ENCODE results near the gene DDOST.

Gene DDOST

GRCh38 chr1:20632386-20632785, 28.8 kb downstream of the DDOST start:
- no peak overlapping the region for H3K4me3 ChIP-seq (ENCODE audit: low read depth, low read length)
- no peak for TF ChIP-seq CTCF (IDR thresholded peaks at IDR 0.05; ENCODE audit: insufficient read depth, low read depth, low read length, missing control alignments)
- DNase-seq (ENCODE audit: low read depth): no peak

- DNase-seq (ENCODE audit: low read depth): no peak
- no peak for TF ChIP-seq CTCF (IDR thresholded peaks at IDR 0.05; ENCODE audit: insufficient read depth, low read depth, low read length, missing control alignments)
- H3K4me3 ChIP-seq (ENCODE audit: low read depth, low read length): no peak overlapping the region
These were observed 30.4 kb downstream of the DDOST start for GRCh38 chr1:20630729-20631128.

GRCh38 chr1:20626524-20626923, 34.6 kb downstream of the DDOST start:
- H3K4me3 ChIP-seq (ENCODE audit: low read depth, low read length): no peak overlapping the region
- DNase-seq (ENCODE audit: low read depth): no peak
- no peak for TF ChIP-seq CTCF (IDR thresholded peaks at IDR 0.05; ENCODE audit: insufficient read depth, low read depth, low read length, missing control alignments)

- no peak overlapping the region for H3K4me3 ChIP-seq (ENCODE audit: low read depth, low read length)
- no peak for DNase-seq (ENCODE audit: low read depth)
- TF ChIP-seq CTCF (IDR thresholded peaks at IDR 0.05; ENCODE audit: insufficient read depth, low read depth, low read length, missing control alignments): no peak
These were observed 35.1 kb downstream of the DDOST start for GRCh38 chr1:20626098-20626427.

- no peak for TF ChIP-seq CTCF (IDR thresholded peaks at IDR 0.05; ENCODE audit: insufficient read depth, low read depth, low read length, missing control alignments)
- DNase-seq (ENCODE audit: low read depth): no peak
- H3K4me3 ChIP-seq (ENCODE audit: low read depth, low read length): no peak overlapping the region
These were observed 35.7 kb downstream of the DDOST start for GRCh38 chr1:20625176-20626097.

- DNase-seq (ENCODE audit: low read depth): no peak
- no peak for TF ChIP-seq CTCF (IDR thresholded peaks at IDR 0.05; ENCODE audit: insufficient read depth, low read depth, low read length, missing control alignments)
- H3K4me3 ChIP-seq (ENCODE audit: low read depth, low read length): no peak overlapping the region
These were observed 36.5 kb downstream of the DDOST start for GRCh38 chr1:20624709-20625108.

- DNase-seq (ENCODE audit: low read depth): no peak
- no peak overlapping the region for H3K4me3 ChIP-seq (ENCODE audit: low read depth, low read length)
- no peak for TF ChIP-seq CTCF (IDR thresholded peaks at IDR 0.05; ENCODE audit: insufficient read depth, low read depth, low read length, missing control alignments)
These were observed 40.2 kb downstream of the DDOST start for GRCh38 chr1:20621012-20621411.

Measured in GM12865 (cell line).